Right ventricle myocardium superior (tissue), 1 donor: ENCODE data around the gene SIK3. TPM values are rescaled to one million over a fixed set of nuclear protein-coding genes. Genes with fewer than 3 reads are reported as not detected.

Experiments used
- ATAC-seq: fragments of 200-7000 bp; cut with Tn5 transposase; one replicate; pipeline ENCODE4 v1.9.1; 2020; ENCODE audit warnings: mild to moderate bottlenecking; ENCODE audit not compliant: poor library complexity
- DNase-seq: peaks from one replicate; pipeline ENCODE4 v3.0.0-alpha.2; 2020
- intact Hi-C: fragments of 100-400 bp; cut with DNase I; formaldehyde crosslinking; loops from one replicate; pipeline ENCODE4 v1.11.2; 2022
- total RNA-seq: library from RNA; stranded (reverse); fragmentation: NEBNext Ultra II Directional; extraction: Animal tissue kit (Norgen Biotek cat#: 25700); gene quantifications from one replicate; pipeline ENCODE4 v1.2.1, GENCODE V29; 2021
- donor health status: DM: no; HTN: yes; CAD: no; lungs with severe emphysema.

The SIK3 gene
- total RNA-seq, 1 donor from 2014 or later: 30.6 TPM

DNA sequence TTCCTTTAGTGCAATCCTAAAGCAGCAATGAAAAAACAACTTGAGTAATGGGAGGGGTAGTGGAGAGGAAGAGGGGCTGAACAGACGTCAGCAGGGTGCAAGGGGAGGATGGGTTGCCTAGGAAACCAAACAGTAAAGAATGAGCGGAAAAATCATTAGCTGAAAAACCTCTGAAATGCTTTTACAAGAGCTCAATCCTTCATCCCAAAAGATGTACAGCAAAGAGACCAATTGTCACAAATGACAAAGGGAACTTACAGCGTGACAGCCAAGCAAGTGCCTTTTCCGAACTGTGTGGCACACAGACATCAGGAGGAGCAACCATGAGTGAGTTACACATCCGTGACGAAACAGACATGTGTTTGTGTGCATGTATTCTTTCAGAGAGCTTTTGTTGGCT lies 104.6 kb downstream of the SIK3 start:
- intact Hi-C loops: no loop called here
- ATAC-seq (no peak), DNase-seq (no peak)

DNA sequence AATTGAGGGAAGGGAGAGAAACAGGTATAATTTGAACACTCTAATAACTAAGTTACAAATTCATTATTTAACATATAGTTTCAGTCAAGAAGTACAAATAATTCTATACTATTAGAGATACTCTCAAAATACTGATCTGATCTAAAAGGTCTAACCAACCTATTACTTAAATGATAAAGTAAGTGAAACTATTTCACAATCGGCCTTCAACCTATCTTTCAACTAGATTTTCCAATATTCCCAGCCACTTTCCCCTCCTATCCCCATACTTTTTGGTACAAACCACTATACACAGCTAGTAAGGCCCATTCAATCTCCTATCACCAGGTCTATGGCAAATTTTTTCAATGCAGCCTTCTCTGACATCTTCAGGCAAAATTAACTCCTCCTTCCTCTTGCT lies 106.7 kb downstream of the SIK3 start:
- DNase-seq: no peak
- no peak for ATAC-seq
- intact Hi-C loops: no loop called here

DNA sequence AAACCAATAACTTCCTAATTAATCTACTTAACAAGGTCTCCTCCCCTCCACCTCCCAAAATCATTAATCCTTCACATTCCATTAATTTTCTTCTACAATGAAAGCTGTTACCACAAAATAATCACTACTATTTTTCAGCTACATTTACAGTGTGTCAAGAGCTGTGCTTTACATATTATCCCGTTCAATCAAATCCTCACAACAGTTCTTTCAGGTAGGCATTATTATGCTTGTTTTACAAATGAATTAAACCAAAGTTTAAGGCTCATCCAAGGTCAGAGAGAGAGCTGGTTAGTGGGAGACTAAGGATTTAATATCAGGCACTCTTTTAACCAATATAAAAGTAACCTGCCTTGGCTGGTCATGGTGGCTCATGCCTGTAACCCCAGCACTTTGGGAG lies 107.4 kb downstream of the SIK3 start:
- ATAC-seq (no peak), DNase-seq (no peak)
- intact Hi-C loops: no loop called here

DNA sequence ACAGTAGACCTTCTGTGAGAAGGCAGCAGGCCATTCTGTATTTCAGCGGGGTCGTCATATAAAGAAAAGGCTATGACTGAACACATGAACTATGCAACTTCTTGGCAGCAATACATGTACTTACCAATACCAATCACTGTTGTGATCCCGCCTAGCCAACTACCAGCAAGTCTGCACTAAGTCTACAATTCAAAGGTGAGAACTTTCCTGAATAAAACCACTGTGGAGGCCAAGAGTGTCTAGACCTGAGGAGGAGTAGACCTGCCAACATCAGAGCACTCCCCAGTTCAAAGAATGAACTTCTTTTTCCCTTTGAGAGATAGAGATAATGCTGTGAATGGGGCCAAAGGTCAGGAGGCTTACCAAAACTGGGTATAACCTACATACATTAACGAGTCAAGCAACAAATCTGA lies 108.2 kb downstream of the SIK3 start:
- ATAC-seq: peak; percentile 71
- DNase-seq: no peak
- intact Hi-C loops: no loop called here

DNA sequence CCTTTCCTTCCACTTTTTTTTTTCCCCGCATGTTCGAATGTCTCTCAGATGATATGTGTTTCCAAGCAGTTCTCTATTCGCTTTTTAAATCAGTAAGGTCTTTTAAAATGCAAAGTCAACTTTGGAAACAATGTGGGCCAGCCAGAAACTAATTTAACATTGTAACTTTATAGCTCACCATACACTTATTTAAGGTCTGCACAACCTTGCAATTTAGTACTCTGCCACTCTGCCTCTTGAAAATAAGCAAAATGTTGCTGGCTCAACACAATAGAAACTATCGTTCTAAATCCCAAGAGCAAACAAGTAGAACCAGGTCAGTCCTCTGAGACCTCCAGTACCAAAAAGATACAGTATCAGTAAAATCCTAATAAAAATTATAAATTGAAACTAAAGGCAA lies 109.0 kb downstream of the SIK3 start:
- no peak for ATAC-seq
- intact Hi-C loops: no loop called here

DNA sequence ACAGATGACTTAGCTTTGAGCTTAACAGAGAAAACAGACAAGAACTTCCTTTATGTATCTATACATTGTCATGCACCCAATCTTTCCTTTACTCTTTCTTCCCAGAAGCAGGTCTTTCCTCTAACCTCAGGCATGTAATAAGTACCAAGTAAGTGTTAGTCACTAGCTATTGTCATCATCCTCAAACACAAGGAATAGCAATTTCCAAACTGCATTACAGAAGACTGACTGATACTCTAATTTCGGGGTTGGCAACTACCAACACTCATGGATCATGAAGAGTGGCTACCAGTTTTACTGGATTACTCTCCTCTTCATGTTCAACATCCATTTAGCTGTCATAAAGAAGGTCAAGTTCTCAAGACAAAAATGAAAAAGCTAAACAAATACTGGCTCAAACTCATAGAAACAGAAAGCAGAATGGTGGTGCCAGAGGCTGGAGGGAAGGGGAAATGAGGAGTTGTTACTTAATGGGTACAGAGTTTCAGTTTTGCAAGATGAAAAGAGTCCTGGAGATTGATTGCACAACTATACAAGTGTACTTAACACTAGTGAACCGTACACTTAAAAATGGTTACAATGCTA lies 111.6 kb downstream of the SIK3 start:
- intact Hi-C loops: no loop called here
- DNase-seq: no peak
- peak; percentile 59 for ATAC-seq

More for the DNA sequence above, 109.0 kb downstream of the SIK3 start:
- no peak for DNase-seq

DNA sequence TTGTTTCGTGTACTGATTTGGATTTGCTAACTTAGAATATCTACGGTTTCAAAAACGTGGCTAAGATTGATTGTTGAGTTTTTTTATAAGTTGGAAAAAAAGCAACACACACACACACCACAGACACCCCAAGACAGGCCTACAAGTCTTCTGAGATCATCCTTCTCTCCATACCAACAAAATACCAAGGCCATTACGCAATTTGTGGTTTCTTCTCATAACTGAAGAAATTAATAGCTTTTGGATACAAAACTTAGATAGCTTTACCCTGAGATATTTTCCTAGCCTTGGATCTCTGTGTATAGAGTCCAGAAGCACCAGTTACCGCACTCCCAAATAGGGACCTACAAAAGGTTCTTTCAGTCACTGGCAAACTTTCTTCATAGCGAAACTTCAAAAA lies 113.6 kb downstream of the SIK3 start:
- no peak for DNase-seq
- intact Hi-C loops: no loop called here
- ATAC-seq: peak; percentile 38

DNA sequence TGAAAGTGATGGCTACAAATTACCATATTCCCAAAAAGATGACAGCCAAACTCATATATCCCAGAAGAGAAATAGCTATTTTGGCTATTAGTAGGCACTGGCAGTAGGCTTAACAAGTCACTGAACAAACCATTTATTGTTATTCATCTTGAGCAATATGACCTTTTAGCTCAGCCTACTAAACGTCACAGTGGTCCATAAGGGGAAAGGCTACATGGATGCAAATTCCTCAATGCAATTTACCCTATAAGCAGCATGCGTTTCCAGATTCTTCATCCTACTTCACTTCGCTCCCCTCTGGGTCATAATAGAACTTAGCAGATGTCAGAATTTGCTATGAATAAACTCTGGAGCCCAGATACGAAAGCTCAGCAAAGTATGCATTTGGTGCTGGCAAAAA lies 114.0 kb downstream of the SIK3 start:
- intact Hi-C loops: no loop called here
- no peak for ATAC-seq
- no peak for DNase-seq

DNA sequence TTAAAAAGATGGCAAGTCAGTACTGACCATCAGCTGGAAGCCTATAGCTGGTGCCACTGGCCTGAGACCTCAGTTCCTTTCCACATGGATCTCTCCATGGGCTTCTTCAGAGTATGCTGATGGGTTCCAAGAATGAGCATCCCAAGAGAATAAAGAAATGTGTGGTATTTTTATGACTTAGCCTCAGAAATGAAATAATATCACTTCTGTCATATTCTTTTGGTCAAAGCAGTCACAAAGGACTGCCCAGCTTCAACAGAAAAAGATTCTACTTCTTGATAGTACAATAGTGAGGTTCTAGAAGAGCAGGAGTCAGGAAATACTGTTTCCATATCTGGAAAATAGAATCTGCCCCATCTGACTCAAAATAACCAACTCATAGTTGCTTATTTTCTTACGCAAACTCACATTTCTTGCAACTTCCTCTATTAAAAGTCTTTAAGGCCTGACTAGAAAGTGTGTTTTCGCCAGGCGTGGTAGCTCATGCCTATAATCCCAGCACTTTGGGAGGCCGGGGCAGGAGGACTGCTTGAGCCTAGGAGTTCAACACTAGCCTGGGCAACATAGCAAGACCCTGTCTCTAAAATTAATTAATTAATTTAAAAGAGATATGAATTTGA lies 116.9 kb downstream of the SIK3 start:
- DNase-seq (no peak), ATAC-seq (no peak)
- intact Hi-C loops: no loop called here

DNA sequence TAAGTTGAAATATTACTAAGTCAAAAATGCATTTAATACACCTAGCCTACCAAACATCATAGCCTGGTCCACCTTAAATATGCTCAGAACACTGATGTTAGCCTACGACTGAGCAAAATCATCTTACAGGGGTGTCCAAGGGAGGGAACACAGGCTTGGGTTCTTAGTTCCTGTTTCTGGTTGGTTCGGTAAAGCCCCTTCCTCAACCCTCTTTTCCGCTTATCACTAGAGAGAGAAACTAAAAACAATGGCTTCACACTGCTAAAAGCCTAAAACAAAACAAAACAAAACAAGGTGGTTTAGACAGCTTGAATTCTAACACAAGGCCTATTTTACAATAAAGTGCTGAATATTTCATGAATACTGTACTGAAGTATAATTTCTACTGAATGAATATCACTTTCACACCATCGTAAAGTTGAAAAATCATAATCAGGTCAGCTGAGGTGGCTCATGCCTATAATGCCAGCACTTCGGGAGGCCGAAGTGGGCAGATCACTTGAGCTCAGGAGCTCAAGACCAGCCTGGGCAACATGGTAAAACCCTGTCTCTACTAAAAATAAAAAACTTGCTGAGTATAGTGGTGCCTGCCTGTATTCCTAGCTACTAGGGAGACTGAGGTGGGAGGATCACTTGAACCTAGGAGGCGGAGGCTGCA lies 118.0 kb downstream of the SIK3 start:
- no peak for ATAC-seq
- intact Hi-C loops: no loop called here
- no peak for DNase-seq

DNA sequence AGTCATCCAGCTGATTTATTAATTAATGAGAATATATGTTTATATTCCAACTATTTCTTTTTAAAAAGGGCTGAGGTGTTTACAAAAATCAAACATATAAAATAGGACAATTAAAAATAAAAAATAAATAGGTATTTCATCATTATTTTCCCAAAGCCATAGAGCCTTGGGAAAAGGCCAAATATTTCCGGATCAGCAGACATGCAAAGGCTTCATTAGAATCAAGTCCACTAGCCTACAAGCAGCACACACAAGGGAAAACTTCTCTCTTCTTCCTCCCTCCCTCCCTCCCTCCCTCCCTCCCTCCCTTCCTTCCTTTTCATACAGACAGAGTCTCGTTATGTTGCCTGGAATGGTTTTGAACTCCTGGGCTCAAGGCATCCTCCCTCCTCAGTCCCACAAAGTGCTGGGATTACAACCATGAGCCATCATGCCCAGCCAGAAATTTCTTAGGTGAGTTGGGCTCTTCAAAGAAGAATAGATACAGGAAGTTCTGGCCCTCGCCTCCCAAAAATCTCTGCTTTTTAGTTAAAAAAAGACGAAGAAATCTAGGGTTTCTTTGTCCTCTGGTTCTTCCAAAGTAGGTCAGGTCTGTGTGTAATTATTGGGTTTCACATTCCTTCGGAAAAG lies 121.2 kb downstream of the SIK3 start:
- no peak for DNase-seq
- ATAC-seq: no peak
- intact Hi-C loops: no loop called here

DNA sequence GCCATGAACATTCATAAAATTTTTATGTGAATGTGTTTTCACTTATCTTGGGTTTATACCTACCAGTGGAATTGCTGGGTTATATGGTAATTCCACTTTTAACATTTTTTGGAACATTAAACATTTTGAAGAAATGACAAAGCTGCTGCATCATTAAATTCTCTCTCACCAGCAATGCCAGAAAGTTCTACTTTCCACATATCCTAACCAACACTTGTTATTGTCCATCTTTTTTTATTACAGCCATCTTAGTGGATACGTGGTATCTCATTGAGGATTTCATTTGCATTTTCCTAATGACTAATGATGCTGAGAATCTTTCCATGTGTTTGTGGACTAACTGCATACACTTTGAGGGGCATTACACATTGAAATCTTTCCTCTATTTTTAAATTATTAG lies 122.6 kb downstream of the SIK3 start:
- DNase-seq (no peak), ATAC-seq (no peak)
- intact Hi-C loops: no loop called here

DNA sequence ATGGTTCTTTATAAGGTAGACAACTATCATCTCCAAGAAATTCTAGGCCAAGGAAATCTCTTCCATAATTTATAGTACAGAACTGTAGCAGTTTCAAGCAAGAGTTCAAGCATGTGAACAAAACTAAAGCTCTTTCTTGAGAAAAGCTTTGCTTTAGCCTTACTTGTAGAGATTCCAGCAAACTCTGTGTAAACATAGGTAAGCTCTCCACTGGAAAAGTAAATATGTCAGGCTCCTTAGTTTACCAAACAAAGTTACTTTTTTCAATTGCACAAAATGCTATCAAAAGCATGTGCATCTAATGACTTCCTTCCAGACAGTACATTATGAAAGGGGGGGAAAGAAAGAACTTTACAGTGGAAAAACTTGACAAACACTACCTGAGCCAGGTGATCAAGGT lies 125.0 kb downstream of the SIK3 start:
- DNase-seq: no peak
- no peak for ATAC-seq
- intact Hi-C loops: no loop called here

DNA sequence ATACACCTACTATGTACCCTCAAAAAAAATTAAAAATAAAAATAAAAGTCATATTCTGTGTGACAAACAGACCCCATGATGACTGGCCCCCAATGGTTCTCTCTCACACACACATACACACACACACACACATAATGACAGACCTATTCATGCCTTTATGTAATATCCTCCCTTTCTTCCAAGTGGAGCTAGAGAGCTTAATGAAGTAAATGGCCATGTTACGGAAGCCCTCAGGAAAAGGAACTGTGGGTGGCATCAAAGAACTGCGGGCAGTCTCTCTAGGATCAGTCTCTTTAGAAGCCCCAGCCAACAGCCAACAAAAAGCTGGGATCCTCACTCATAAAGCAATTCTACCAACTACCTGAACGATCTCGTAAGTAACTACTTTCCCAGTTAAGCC lies 125.5 kb downstream of the SIK3 start:
- ATAC-seq (no peak), DNase-seq (no peak)
- intact Hi-C loops: no loop called here

DNA sequence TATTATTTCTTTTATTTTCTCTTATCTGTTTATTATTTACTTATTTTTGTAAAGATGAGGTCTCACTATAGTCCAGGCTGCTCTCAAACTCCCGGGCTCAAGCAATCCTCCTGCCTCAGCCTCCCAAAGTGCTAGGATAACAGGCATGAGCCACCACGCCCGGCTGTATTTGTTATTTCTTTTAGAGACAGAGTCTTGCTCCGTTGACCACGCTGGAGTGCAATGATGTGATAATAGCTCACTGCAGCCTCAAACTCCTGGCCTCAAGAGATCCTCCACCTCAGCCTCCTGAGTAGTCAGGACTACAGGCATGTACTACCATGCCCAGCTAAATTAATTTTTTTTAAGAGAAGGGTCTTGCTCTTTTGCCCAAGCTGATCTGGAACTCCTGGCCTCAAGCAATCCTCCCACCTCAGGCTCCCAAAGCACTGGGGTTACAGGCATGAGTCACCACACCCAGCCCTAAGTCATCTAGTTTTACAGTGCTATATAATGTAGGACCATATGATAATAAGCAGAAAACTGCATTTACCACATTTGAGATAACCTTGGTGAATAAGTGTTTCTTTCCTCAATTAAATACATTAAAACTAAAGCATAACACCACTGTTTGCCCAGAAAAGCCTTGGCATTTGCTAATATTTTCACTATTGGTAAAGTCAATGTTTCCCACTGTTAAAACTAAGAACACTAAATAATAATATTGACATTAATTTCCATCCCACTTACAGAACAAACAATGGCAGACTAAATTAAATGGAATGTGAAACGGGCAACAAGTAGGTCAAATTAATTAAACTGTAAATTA lies 127.5 kb downstream of the SIK3 start:
- intact Hi-C loops: no loop called here
- DNase-seq (no peak), ATAC-seq (no peak)

DNA sequence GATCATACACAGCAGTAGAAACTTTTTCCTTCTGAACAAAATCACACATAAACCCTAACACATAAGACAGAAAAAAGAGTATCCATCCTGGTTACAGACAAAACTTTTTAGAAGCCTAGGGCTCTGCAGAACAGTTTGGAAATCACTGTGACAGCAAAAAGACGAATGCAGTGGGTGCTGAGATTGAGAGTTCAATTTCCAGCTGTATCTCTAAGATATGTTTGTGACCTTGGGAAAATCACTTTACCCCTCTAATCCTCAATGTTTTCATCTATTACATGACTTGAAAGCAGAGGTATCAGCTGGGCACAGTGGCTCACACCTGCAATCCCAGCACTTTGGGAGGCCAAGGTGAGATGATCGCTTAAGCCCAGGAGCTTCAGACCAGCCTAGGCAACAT lies 128.5 kb downstream of the SIK3 start:
- ATAC-seq (no peak), DNase-seq (no peak)
- intact Hi-C loops: no loop called here

DNA sequence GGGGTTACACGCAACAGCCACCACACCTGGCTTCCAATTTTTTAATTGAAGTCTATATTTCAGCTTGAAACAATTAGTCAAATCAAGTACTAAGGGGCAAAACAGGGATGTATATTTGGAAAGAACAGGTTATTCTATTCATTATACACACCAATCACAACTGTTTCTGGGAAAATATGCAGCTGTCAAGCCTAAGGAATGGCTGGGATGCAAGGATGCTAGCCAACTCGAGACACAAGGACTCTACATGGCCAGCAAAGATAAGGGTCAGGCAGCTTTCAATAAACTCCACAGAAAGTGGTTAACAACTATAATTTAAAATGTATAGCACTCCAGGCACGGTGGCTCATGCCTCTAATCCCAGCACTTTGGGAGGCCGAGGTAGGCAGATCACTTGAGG lies 134.0 kb downstream of the SIK3 start:
- DNase-seq (no peak), ATAC-seq (no peak)
- intact Hi-C loops: no loop called here

DNA sequence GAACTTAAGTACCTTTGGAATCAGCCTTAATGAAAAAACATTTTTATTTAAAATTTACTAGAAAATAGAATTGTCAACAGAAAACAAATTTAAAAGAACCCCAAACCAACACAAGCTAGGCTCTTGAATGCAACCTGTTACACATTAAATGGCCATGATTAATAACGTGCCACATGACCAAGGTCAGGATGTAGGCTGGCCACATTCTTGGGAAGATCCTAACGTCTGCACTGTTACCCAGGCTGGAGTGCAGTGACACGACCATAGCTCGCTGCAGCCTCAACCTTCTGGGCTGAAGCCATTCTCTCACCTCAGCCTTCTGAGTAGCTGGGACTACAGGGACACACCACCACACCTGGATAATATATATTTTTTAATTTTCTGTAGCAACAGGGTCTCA lies 134.4 kb downstream of the SIK3 start:
- intact Hi-C loops: no loop called here
- ATAC-seq (no peak), DNase-seq (no peak)

DNA sequence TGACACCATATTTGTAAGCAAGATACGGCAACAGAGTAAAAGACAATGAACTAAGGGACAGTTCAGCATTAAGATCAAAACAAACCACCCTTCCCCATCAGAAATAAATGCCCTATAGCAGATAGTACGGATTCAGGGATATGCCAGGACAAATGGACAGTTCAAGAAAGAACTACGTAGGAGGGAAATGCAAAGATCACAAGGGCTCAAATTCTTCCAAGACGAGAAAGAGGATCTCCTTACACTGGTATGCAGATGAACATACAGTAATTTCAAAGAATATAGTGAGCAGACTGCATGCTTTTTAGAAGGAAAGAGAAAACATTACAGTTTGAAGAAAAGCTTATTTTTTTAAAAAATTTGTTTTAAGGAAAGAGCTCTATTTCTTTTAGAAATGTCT lies 136.1 kb downstream of the SIK3 start:
- no peak for DNase-seq
- ATAC-seq: no peak
- intact Hi-C loops: no loop called here
